ENCODE measurements around the gene CTNNAL1. TPM values are rescaled to one million over a fixed set of nuclear protein-coding genes. Genes with fewer than 3 reads are reported as not detected.

The CTNNAL1 gene
- total and polyA plus RNA-seq, 10 donors, result 14.6 to 43.2 (median 36.3) TPM

DNA sequence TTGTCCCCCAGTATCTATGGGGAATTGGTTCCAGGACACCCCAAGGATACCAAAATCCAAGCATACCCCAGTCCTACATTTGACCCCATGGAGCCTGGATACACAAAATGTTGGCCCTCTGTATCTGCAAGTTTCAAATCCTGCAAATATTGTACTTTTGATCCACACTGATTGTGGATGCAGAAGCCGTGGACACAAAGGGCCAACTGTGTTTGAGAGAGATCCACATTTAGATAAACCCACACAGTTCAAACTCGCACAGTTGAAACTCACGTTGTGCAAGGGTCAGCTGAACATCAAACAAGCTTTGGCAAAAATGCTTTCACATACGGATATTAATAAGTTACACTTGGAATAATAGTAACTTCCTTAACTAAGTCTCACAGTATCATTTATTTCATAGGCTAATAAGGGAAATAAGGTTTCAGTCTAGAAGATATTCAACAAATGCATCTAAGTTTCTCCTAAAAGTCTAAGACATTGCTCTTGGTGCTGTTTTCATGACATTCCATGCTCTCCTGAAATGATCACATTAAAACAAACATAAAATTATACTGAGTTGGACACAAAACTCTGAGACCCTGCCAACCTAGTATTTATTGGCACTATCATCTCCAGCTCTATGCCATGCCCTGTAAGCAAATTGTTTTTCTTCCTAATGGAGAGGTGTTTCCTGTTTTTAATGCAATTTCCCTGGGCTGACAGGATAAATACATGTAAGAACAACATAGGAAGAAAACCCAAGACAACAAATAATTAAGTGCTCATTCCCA is 118.9 kb downstream of the CTNNAL1 start:
- no peaks in the 10 kb centered on the region for H3K9me3 ChIP-seq
- TF ChIP-seq, protein P1, sequence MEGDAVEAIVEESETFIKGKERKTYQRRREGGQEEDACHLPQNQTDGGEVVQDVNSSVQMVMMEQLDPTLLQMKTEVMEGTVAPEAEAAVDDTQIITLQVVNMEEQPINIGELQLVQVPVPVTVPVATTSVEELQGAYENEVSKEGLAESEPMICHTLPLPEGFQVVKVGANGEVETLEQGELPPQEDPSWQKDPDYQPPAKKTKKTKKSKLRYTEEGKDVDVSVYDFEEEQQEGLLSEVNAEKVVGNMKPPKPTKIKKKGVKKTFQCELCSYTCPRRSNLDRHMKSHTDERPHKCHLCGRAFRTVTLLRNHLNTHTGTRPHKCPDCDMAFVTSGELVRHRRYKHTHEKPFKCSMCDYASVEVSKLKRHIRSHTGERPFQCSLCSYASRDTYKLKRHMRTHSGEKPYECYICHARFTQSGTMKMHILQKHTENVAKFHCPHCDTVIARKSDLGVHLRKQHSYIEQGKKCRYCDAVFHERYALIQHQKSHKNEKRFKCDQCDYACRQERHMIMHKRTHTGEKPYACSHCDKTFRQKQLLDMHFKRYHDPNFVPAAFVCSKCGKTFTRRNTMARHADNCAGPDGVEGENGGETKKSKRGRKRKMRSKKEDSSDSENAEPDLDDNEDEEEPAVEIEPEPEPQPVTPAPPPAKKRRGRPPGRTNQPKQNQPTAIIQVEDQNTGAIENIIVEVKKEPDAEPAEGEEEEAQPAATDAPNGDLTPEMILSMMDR (IDR thresholded peaks at IDR 0.05 in 8 of 11, conservative IDR thresholded peaks at IDR 0.05 in 3 of 11), result no peak
- no peak for TF ChIP-seq POLR2A (IDR thresholded peaks at IDR 0.05)
- TF ChIP-seq POLR2AphosphoS5 (IDR thresholded peaks at IDR 0.05), result no peak
- H3K36me3 ChIP-seq, result peaks cover 3 to 100% (median 88%) of the 10 kb centered on the region in 6 donors
- no peak for DNase-seq
- no peak overlapping the region for H3K27ac ChIP-seq
- no peak overlapping the region for H3K4me3 ChIP-seq
- no peaks in the 10 kb centered on the region for H3K27me3 ChIP-seq (replicated peaks in 1 of 7)
- WGBS, 5 donors, result 94 to 97% (median 95%) methylated on average over 4 of the region's 4 CpGs
- H3K4me1 ChIP-seq, result no peaks in the 10 kb centered on the region
- intact Hi-C loops (cut with DNase I; ENCODE audit: low total_unique reads), result no loop called here

Small RNAs within 50 kb of the gene (microRNA-seq; reads per million reads assigned to microRNA genes)
- gene MIR32, result 157 to 179 (median 175) reads per million in 3 donors

Small RNAs within 50 kb of the gene (small RNA-seq; reads per million reads assigned to genes)
- gene MIR32, result 0.45 to 2.1 (median 1.5) reads per million in 4 donors
- gene RF00019, result 0 reads per million in 4 donors

Other genes starting within 250 kb of the CTNNAL1 start
- not detected for gene ACTL7B, start 157.5 kb downstream of the CTNNAL1 start, total RNA-seq
- under 1 TPM in 1 of 3 donors, not detected in 2; 0.11 TPM for gene ACTL7B, start 157.5 kb downstream of the CTNNAL1 start, polyA plus RNA-seq
- not detected for gene ACTL7A, start 151.2 kb downstream of the CTNNAL1 start, total RNA-seq
- not detected for gene ACTL7A, start 151.2 kb downstream of the CTNNAL1 start, polyA plus RNA-seq
- 10 to 100 TPM; 13.6 to 30.5 (median 19.1) TPM for gene ELP1, start 79.4 kb downstream of the CTNNAL1 start, total RNA-seq
- gene ELP1, start 79.4 kb downstream of the CTNNAL1 start, polyA plus RNA-seq, result 10 to 100 TPM in 2 of 3 donors, 1 to 10 TPM in 1; 9.9 to 14.5 (median 13.6) TPM
- 10 to 100 TPM in 3 of 7 donors, 1 to 10 TPM in 4; 7.5 to 11.0 (median 9.7) TPM for gene ABITRAM, start 79.1 kb downstream of the CTNNAL1 start, total RNA-seq
- 1 to 10 TPM; 7.5 to 8.6 (median 8.2) TPM for gene ABITRAM, start 79.1 kb downstream of the CTNNAL1 start, polyA plus RNA-seq
- 10 to 100 TPM; 24.7 to 71.6 (median 44.1) TPM for gene TMEM245, start 106.4 kb upstream of the CTNNAL1 start, total RNA-seq
- 1 to 10 TPM; 3.2 to 6.7 (median 5.0) TPM for gene TMEM245, start 106.4 kb upstream of the CTNNAL1 start, polyA plus RNA-seq
- not detected for gene FRRS1L, start 153.8 kb upstream of the CTNNAL1 start, total RNA-seq
- gene FRRS1L, start 153.8 kb upstream of the CTNNAL1 start, polyA plus RNA-seq, result under 1 TPM in 2 of 3 donors, not detected in 1; under 0.01 to 0.03 TPM

Data from spleen (tissue), 11 donors.